ENCODE results near the gene WDR37. TPM values are rescaled to one million over a fixed set of nuclear protein-coding genes. Genes with fewer than 3 reads are reported as not detected.

WDR37 gene
- total RNA-seq, 1 experiment from 2014 or later, result 4.5 TPM

DNA sequence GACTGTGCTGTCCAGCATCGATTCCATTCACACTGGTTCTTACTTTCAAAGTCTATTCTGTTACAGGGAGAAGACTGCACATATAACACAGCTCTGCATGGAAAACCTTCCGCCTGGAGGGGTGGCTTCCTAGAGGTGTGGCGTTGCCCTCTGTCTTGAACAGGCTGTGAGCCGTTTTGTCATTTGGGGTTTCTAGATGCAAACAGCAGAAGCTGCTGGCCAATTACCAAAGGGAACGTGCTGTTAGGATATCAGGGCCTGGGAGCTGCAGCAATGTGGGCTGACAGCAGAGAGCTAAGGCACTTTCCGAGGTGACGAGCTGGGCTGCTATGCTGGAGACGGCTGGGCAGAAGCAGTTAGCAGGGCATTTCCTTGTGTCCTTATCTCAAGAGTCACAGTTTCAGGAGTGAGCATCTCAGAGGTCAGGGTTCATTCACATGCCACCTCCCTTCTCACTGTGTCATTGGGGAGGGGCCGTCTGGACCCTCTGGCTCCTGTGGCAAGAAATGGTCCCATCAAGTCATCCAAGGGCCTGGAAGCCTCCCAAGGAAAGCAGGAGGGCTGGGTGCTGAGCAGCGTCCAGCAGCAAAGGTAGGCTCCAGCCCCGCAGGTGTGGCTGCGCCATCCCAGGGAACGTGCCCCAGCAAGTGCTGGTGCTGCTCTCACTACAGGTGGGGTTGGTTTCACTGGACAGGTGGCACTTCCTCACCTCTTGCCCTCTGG, 106.5 kb downstream of the WDR37 start:
- ATAC-seq, result no peak
- H3K4me1 ChIP-seq (ENCODE audit: insufficient read depth, low read length), result no peaks in the 10 kb centered on the region
- no peaks in the 10 kb centered on the region for H3K9me2 ChIP-seq (replicated peaks; ENCODE audit: low read length)
- H2AFZ ChIP-seq (ENCODE audit: low read length), result no peak overlapping the region
- no peak for DNase-seq
- POLR2A ChIA-PET (ENCODE audit: unreplicated experiment), result no interaction called here
- CTCF ChIA-PET, result interaction anchor here (0.6 kb wide), 1 partner anchor 260 kb away, joined by 6 read pairs; no protein-coding TSS in a partner anchor
- H3K79me2 ChIP-seq (ENCODE audit: low read length), result no peaks in the 10 kb centered on the region
- H3K4me2 ChIP-seq (ENCODE audit: low read length), result no peak overlapping the region
- H3K4me3 ChIP-seq (ENCODE audit: low read length), result no peak overlapping the region
- H3F3A ChIP-seq (ENCODE audit: low read length, unreplicated experiment), result no peaks in the 10 kb centered on the region
- H3K36me3 ChIP-seq (ENCODE audit: low read depth, low read length), result no peaks in the 10 kb centered on the region
- H3K9me3 ChIP-seq (ENCODE audit: low read length), result no peaks in the 10 kb centered on the region
- H3K9ac ChIP-seq (ENCODE audit: low read length), result no peak overlapping the region
- intact Hi-C loops (cut with micrococcal nuclease), result no loop called here
- no TSS peak for BruUV-seq (replicated peaks)
- H4K20me1 ChIP-seq (ENCODE audit: low read length), result no peaks in the 10 kb centered on the region
- H3K27ac ChIP-seq (ENCODE audit: low read length), result no peak overlapping the region
- H3K27me3 ChIP-seq (ENCODE audit: low read length), result peaks cover 10% of the 10 kb centered on the region; the same call in 1 of the 2 replicates
- no peak for TF ChIP-seq EZH2 (IDR thresholded peaks at IDR 0.05; ENCODE audit: low read length, unreplicated experiment)
- TF ChIP-seq CTCF (conservative IDR thresholded peaks at IDR 0.05; ENCODE audit: low read depth, low read length), result no peak
- no peak for TF ChIP-seq EZH2phosphoT487 (IDR thresholded peaks at IDR 0.05; ENCODE audit: borderline replicate concordance, low read length)

DNA sequence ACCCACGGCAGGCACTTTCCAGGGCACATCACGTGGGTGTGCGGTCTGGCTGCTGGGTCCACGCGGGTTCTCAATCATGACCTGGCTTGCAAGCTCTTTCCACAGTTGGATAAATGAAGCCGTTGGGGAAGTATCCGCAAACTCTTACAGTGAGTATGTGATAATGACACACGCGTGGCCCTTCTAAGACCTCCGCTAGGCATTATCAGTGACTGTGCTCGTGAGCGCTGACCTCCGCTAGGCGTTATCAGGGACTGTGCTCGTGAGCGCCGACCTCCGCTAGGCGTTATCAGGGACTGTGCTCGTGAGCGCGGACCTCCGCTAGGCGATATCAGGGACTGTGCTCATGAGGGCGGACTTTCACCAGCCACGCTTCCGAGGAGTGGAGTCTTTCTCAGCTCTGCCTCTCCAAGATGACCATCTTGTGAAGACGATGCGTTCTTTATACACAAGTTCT, 107.0 kb downstream of the WDR37 start:
- Histone ChIP-seq H3K9me2 (replicated peaks; ENCODE audit: low read length) (no peaks in the 10 kb centered on the region), H3K9ac (ENCODE audit: low read length) (no peak overlapping the region), H3K4me3 (ENCODE audit: low read length) (no peak overlapping the region), H4K20me1 (ENCODE audit: low read length) (no peaks in the 10 kb centered on the region), H3K4me2 (ENCODE audit: low read length) (no peak overlapping the region), H3K36me3 (ENCODE audit: low read depth, low read length) (no peaks in the 10 kb centered on the region), H2AFZ (ENCODE audit: low read length) (no peak overlapping the region), H3K79me2 (ENCODE audit: low read length) (no peaks in the 10 kb centered on the region), H3K4me1 (ENCODE audit: insufficient read depth, low read length) (no peaks in the 10 kb centered on the region), H3K27me3 (ENCODE audit: low read length) (peaks cover 10% of the 10 kb centered on the region; the same call in 1 of the 2 replicates), H3F3A (ENCODE audit: low read length, unreplicated experiment) (no peaks in the 10 kb centered on the region), H3K27ac (ENCODE audit: low read length) (no peak overlapping the region), H3K9me3 (ENCODE audit: low read length) (no peaks in the 10 kb centered on the region)
- ATAC-seq, result no peak
- intact Hi-C loops (cut with micrococcal nuclease), result no loop called here
- CTCF ChIA-PET, result interaction anchor here (0.6 kb wide), 1 partner anchor 261 kb away, joined by 6 read pairs; no protein-coding TSS in a partner anchor
- no peak for TF ChIP-seq EZH2phosphoT487 (IDR thresholded peaks at IDR 0.05; ENCODE audit: borderline replicate concordance, low read length)
- TF ChIP-seq CTCF (conservative IDR thresholded peaks at IDR 0.05; ENCODE audit: low read depth, low read length), result no peak
- no peak for TF ChIP-seq EZH2 (IDR thresholded peaks at IDR 0.05; ENCODE audit: low read length, unreplicated experiment)
- no peak for DNase-seq
- POLR2A ChIA-PET (ENCODE audit: unreplicated experiment), result no interaction called here
- BruUV-seq (replicated peaks), result no TSS peak

GRCh38 chr10:1163831-1164230, 107.6 kb downstream of the WDR37 start:
- Histone ChIP-seq H3F3A (ENCODE audit: low read length, unreplicated experiment) (no peaks in the 10 kb centered on the region), H3K9ac (ENCODE audit: low read length) (no peak overlapping the region), H3K4me1 (ENCODE audit: insufficient read depth, low read length) (no peaks in the 10 kb centered on the region), H3K27ac (ENCODE audit: low read length) (no peak overlapping the region), H3K4me2 (ENCODE audit: low read length) (no peak overlapping the region), H3K4me3 (ENCODE audit: low read length) (no peak overlapping the region), H3K9me3 (ENCODE audit: low read length) (no peaks in the 10 kb centered on the region), H2AFZ (ENCODE audit: low read length) (no peak overlapping the region), H3K27me3 (ENCODE audit: low read length) (peaks cover 10% of the 10 kb centered on the region; the same call in 1 of the 2 replicates), H4K20me1 (ENCODE audit: low read length) (no peaks in the 10 kb centered on the region), H3K9me2 (replicated peaks; ENCODE audit: low read length) (no peaks in the 10 kb centered on the region), H3K36me3 (ENCODE audit: low read depth, low read length) (no peaks in the 10 kb centered on the region), H3K79me2 (ENCODE audit: low read length) (no peaks in the 10 kb centered on the region)
- BruUV-seq (replicated peaks), result no TSS peak
- DNase-seq (no peak), ATAC-seq (no peak)
- TF ChIP-seq CTCF (conservative IDR thresholded peaks at IDR 0.05; ENCODE audit: low read depth, low read length) (no peak), EZH2 (IDR thresholded peaks at IDR 0.05; ENCODE audit: low read length, unreplicated experiment) (no peak), EZH2phosphoT487 (IDR thresholded peaks at IDR 0.05; ENCODE audit: borderline replicate concordance, low read length) (no peak)
- intact Hi-C loops (cut with micrococcal nuclease), result no loop called here
- ChIA-PET CTCF (no interaction called here), POLR2A (ENCODE audit: unreplicated experiment) (no interaction called here)
